Measurements from ENCODE around the gene IQGAP1. TPM values are rescaled to one million over a fixed set of nuclear protein-coding genes. Genes with fewer than 3 reads are reported as not detected.

IQGAP1 gene
- total RNA-seq, 2 experiments from 2014 or later, result 222 to 296 TPM

GRCh38 chr15:90425726-90426346 lies 37.8 kb downstream of the IQGAP1 start:
- H3K4me1 Mint-ChIP-seq, result peaks cover 29% of the 10 kb centered on the region
- H3K4me3 Mint-ChIP-seq, result no peak overlapping the region
- no peak for DNase-seq
- no peaks in the 10 kb centered on the region for H3K9me3 Mint-ChIP-seq
- H3K27me3 Mint-ChIP-seq, result no peaks in the 10 kb centered on the region
- ChIA-PET POLR2A (no interaction called here), CTCF (interaction anchor here (0.7 to 2.0 kb wide), 3 partner anchors 63 to 445 kb away, joined by 3 to 6 read pairs (median 4); no protein-coding TSS in a partner anchor)
- no peak overlapping the region for H3K27ac Mint-ChIP-seq
- peaks cover 40% of the 10 kb centered on the region for H3K36me3 Mint-ChIP-seq (ENCODE audit: low read depth)

- POLR2A ChIA-PET, result no interaction called here
- no peak for DNase-seq
- Mint-ChIP-seq H3K36me3 (ENCODE audit: low read depth) (peaks cover 48% of the 10 kb centered on the region), H3K4me3 (no peak overlapping the region), H3K4me1 (peaks cover 26% of the 10 kb centered on the region), H3K9me3 (no peaks in the 10 kb centered on the region), H3K27me3 (no peaks in the 10 kb centered on the region), H3K27ac (no peak overlapping the region)
- CTCF ChIA-PET, result no interaction called here
These were observed 39.1 kb downstream of the IQGAP1 start for GRCh38 chr15:90427185-90427584.

DNA sequence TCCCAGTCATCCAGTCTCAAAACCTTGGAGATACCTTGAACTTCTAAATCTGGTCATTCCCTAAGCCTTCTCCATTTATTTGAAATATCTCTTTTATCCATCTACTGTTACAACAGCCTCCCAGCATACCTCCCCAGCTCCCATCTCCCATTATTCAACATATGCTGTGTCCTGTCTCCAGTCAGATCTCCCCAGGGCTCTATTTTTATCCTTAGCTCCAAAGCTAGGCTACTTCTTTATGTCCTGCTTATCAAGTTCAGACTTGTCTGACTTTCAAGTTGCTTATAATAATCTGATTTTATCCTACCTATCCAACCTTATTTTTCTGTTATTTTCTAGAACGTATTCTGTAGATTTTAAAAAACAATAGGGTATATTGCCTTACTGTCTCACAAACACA lies 44.2 kb downstream of the IQGAP1 start:
- Mint-ChIP-seq H3K27ac (no peak overlapping the region), H3K4me1 (peaks cover 19% of the 10 kb centered on the region), H3K4me3 (no peak overlapping the region), H3K36me3 (ENCODE audit: low read depth) (peaks cover 78% of the 10 kb centered on the region), H3K27me3 (no peaks in the 10 kb centered on the region), H3K9me3 (no peaks in the 10 kb centered on the region)
- no peak for DNase-seq
- ChIA-PET CTCF (interaction anchor here (0.6 kb wide), 1 partner anchor 24 kb away, joined by 5 read pairs; no protein-coding TSS in a partner anchor), POLR2A (no interaction called here)

DNA sequence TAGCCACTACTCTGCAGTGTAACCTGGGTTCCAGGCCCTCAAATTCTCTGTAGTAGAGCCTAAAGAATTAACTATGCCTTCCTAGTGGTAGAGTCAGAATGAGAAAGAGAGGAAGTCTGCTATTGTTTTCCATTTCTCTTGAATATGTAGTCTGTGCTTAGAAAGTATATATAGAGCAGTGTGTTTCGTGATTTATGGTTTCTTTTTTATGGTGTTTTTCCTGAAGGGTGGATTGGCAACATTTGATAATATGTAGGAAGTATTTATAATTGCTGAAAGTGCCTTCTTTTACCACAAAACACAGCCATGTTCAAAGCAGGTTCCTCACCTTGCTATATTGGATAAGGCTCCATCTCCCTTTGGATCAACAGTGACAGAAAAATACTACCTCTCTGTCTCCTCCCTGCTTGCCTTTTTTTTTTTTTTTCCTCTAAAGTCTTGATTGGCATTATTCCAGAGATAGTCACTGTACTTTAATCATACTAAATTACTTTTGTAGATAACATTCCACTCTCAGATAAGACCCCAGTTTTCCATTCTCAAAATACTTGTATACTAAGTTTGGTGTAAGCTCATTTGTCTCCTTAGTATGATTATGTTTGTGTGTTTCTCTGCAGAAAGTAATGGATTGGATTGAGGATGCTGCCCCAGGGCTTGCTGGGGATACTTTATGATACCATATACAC lies 47.8 kb downstream of the IQGAP1 start:
- no peaks in the 10 kb centered on the region for H3K9me3 Mint-ChIP-seq
- peaks cover 26% of the 10 kb centered on the region for H3K4me1 Mint-ChIP-seq
- H3K36me3 Mint-ChIP-seq (ENCODE audit: low read depth), result peaks cover 71% of the 10 kb centered on the region
- CTCF ChIA-PET, result interaction anchor here (0.7 to 1.5 kb wide), 3 partner anchors 12 to 143 kb away, joined by 3 to 8 read pairs (median 4); no protein-coding TSS in a partner anchor
- POLR2A ChIA-PET, result no interaction called here
- no peaks in the 10 kb centered on the region for H3K27me3 Mint-ChIP-seq
- no peak overlapping the region for H3K4me3 Mint-ChIP-seq
- DNase-seq, result no peak
- peak overlapping the region; percentile 69 for H3K27ac Mint-ChIP-seq

DNA sequence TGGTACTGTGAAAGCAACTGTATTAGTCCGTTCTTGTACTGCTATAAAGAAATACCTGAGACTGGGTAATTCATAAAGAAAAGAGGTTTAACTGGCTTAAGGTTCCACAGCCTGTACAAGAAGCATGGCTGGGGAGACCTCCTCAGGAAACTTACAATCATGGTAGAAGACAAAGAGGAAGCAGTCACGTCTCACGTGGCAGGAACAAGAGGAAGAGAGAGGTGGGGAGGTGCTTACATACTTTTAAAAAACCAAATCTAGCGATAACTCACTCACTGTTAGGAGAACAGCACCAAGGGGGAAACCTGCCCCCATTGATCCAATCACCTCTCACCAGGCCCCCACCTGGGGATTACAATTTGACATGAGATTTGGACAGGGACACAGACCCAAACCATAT lies 48.9 kb downstream of the IQGAP1 start:
- H3K27ac Mint-ChIP-seq, result no peak overlapping the region
- POLR2A ChIA-PET, result no interaction called here
- no peaks in the 10 kb centered on the region for H3K9me3 Mint-ChIP-seq
- H3K4me3 Mint-ChIP-seq, result no peak overlapping the region
- CTCF ChIA-PET, result interaction anchor here (0.5 to 1.5 kb wide), 5 partner anchors 12 to 905 kb away, joined by 3 to 8 read pairs (median 3); no protein-coding TSS in a partner anchor
- no peak for DNase-seq
- H3K4me1 Mint-ChIP-seq, result peaks cover 24% of the 10 kb centered on the region
- H3K27me3 Mint-ChIP-seq, result no peaks in the 10 kb centered on the region
- H3K36me3 Mint-ChIP-seq (ENCODE audit: low read depth), result peaks cover 75% of the 10 kb centered on the region

DNA sequence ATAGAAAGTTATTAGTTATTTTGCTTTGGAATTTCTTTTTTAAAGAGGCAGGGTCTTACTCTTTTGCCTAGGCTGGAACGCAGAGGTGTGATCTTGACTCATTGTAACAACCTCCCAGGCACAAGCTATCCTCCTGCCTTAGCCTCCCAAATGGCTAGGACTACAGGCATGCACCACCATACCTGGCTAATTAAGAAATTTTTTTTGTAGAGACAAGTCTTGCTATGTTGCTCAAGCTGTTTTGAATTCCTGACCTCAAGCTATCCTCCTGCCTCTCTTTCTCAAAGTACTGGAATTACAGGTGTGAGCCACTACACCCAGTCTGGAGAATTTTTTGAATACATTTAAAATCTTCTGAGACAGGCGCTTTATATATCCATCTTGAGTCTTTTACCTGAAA lies 49.5 kb downstream of the IQGAP1 start:
- CTCF ChIA-PET, result no interaction called here

GRCh38 chr15:90439946-90440345 lies 51.9 kb downstream of the IQGAP1 start:
- Mint-ChIP-seq H3K4me1 (peaks cover 22% of the 10 kb centered on the region), H3K4me3 (no peak overlapping the region)

More for the DNA sequence above, 49.5 kb downstream of the IQGAP1 start:
- no peak for DNase-seq
- H3K4me3 Mint-ChIP-seq, result no peak overlapping the region
- H3K4me1 Mint-ChIP-seq, result peaks cover 24% of the 10 kb centered on the region
- POLR2A ChIA-PET, result no interaction called here
- H3K36me3 Mint-ChIP-seq (ENCODE audit: low read depth), result peaks cover 69% of the 10 kb centered on the region
- no peaks in the 10 kb centered on the region for H3K9me3 Mint-ChIP-seq
- H3K27me3 Mint-ChIP-seq, result no peaks in the 10 kb centered on the region
- H3K27ac Mint-ChIP-seq, result no peak overlapping the region

GRCh38 chr15:90441027-90441426 lies 53.0 kb downstream of the IQGAP1 start:
- Mint-ChIP-seq H3K4me1 (peaks cover 18% of the 10 kb centered on the region), H3K27me3 (no peaks in the 10 kb centered on the region), H3K9me3 (no peaks in the 10 kb centered on the region), H3K27ac (no peak overlapping the region), H3K4me3 (no peak overlapping the region), H3K36me3 (ENCODE audit: low read depth) (peaks cover 51% of the 10 kb centered on the region)
- ChIA-PET POLR2A (no interaction called here), CTCF (no interaction called here)
- DNase-seq, result no peak

More at GRCh38 chr15:90439946-90440345, 51.9 kb downstream of the IQGAP1 start:
- Mint-ChIP-seq H3K27ac (no peak overlapping the region), H3K9me3 (no peaks in the 10 kb centered on the region), H3K27me3 (no peaks in the 10 kb centered on the region), H3K36me3 (ENCODE audit: low read depth) (peaks cover 56% of the 10 kb centered on the region)
- ChIA-PET CTCF (interaction anchor here (1.4 to 2.1 kb wide), 2 partner anchors 8 to 42 kb away, joined by 3 to 8 read pairs; no protein-coding TSS in a partner anchor), POLR2A (no interaction called here)
- no peak for DNase-seq

DNA sequence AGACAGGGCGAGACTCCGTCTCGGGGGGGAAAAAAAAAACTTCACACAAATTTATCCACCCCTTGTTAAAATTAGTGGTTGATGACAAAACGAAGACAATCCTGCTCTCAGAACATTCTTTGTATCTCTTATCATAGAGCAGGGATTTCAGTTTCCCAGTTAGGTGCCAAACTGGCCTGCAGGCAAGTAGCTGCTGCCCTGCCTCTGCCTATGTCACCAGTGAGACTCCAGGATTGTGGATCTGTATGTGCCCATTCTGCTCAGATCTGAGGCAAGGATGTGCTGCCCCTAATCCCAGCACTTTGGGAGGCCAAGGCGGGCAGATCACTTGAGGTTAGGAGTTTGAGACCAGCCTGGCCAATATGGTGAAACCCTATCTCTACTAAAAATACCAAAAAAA lies 54.4 kb downstream of the IQGAP1 start:
- H3K4me3 Mint-ChIP-seq, result no peak overlapping the region
- peaks cover 45% of the 10 kb centered on the region for H3K36me3 Mint-ChIP-seq (ENCODE audit: low read depth)
- ChIA-PET POLR2A (no interaction called here), CTCF (no interaction called here)
- no peaks in the 10 kb centered on the region for H3K9me3 Mint-ChIP-seq
- H3K27me3 Mint-ChIP-seq, result no peaks in the 10 kb centered on the region
- no peak overlapping the region for H3K27ac Mint-ChIP-seq
- peaks cover 11% of the 10 kb centered on the region for H3K4me1 Mint-ChIP-seq
- DNase-seq, result no peak

DNA sequence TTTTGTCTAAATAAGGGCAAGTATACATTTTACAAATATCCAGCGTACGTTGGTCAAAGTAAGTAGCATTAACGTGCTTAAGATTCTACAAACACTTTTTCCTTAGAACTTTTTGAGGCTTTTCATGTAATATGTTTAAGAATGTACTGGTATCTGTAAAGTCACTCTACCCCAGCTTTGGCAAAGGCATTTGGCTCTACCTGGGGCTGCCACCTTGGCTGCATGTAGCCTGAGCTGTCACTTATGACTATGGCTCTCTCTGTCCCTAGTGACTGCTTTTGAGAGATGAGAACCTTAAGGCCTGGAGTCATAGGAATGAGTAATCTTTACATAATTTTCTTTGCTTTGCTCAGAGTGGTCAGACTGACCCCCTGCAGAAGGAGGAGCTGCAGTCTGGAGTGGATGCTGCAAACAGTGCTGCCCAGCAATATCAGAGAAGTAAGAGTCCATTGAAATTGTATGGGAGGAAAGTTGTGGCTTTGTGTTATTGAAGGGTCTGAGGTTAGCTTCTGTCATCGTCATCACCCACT lies 61.2 kb downstream of the IQGAP1 start:
- Mint-ChIP-seq H3K27ac (peak overlapping the region; percentile 19), H3K36me3 (ENCODE audit: low read depth) (peaks cover 68% of the 10 kb centered on the region)
- POLR2A ChIA-PET, result no interaction called here

DNA sequence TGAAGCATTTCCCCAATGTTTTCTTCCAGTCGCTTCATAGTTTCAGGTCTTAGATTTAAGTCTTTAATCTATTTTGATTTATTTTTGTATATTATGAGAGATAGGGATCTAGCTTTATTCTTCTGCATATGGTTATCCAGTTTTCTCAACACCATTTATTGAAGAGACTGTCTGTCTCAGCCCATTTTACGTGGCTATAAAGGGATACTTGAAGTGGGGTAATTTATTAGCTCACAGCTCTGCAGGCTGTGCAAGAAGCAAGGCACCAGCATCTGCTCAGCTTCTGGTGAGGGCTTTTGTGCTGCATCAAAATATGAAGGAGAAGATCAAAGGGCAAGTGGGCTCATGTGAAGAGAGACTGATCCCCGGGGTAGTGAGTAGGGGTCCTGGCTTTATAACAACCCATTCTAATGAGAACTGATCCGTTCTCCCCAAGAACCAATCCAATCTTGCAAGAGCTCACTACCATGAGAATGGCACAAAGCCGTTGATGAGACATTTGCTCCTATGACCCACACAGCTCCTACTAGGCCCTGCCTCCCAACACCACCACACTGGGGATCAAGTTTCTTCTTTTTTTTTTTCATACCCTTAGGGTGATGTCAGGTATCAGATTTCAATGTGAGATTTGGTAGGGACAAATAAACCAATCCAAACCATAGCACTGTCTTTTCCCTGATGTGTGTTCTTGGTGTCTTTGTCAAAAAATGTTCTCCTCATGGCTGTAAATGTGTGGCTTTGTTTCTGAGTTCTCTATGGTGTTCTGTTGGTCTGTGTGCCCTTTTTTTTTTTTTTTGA lies 63.2 kb downstream of the IQGAP1 start:
- no peak for DNase-seq
- ChIA-PET CTCF (interaction anchor here (0.6 to 1.4 kb wide), 8 partner anchors 13 to 175 kb away, joined by 3 to 5 read pairs (median 3); no protein-coding TSS in a partner anchor), POLR2A (no interaction called here)
- Mint-ChIP-seq H3K27ac (no peak overlapping the region), H3K4me1 (peaks cover 1% of the 10 kb centered on the region), H3K4me3 (no peak overlapping the region), H3K36me3 (ENCODE audit: low read depth) (peaks cover 74% of the 10 kb centered on the region), H3K9me3 (no peaks in the 10 kb centered on the region), H3K27me3 (no peaks in the 10 kb centered on the region)

More for the DNA sequence above, 61.2 kb downstream of the IQGAP1 start:
- Mint-ChIP-seq H3K4me1 (peaks cover 1% of the 10 kb centered on the region), H3K4me3 (no peak overlapping the region), H3K27me3 (no peaks in the 10 kb centered on the region), H3K9me3 (no peaks in the 10 kb centered on the region)
- DNase-seq, result no peak
- CTCF ChIA-PET, result interaction anchor here (0.6 to 2.3 kb wide), 5 partner anchors 10 to 195 kb away, joined by 3 to 13 read pairs (median 3); no protein-coding TSS in a partner anchor

- CTCF ChIA-PET, result interaction anchor here (0.6 kb wide), 3 partner anchors 24 to 475 kb away, joined by 3 to 5 read pairs (median 3); no protein-coding TSS in a partner anchor
- H3K27me3 Mint-ChIP-seq, result no peaks in the 10 kb centered on the region
- peaks cover 79% of the 10 kb centered on the region for H3K36me3 Mint-ChIP-seq (ENCODE audit: low read depth)
- no peak overlapping the region for H3K27ac Mint-ChIP-seq
- no peak overlapping the region for H3K4me3 Mint-ChIP-seq
- no peaks in the 10 kb centered on the region for H3K9me3 Mint-ChIP-seq
- peaks cover 2% of the 10 kb centered on the region for H3K4me1 Mint-ChIP-seq
- POLR2A ChIA-PET, result no interaction called here
- no peak for DNase-seq
These were observed 68.2 kb downstream of the IQGAP1 start for GRCh38 chr15:90456236-90456635.
